ENCODE data around the gene RSPO1.
"Not testable (repeated sequence)": the region's sequence is repeated elsewhere in the genome, so short reads cannot be mapped to it uniquely, and the experiment has no call there.

RSPO1 gene

DNA sequence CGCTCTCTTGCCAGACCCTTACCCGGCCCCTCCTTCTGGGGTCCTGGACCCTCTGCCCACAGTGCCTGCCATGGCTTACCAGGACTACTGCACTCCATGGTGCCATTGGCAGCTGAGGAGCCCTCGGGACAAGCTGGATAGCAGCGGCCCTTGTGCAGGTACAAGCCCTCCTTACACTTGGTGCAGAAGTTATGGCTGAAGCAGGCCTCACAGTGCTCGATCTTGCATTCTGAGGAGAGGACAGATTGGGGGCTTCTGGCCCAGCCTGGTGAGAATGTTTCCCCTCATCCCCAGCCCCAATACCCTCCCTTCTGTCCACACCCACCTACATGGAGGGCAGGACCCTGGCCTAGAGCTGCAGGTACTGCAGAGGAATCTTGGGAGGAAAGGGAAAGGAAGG is 20.6 kb downstream of the RSPO1 start:
- DNase-seq = no peak

DNA sequence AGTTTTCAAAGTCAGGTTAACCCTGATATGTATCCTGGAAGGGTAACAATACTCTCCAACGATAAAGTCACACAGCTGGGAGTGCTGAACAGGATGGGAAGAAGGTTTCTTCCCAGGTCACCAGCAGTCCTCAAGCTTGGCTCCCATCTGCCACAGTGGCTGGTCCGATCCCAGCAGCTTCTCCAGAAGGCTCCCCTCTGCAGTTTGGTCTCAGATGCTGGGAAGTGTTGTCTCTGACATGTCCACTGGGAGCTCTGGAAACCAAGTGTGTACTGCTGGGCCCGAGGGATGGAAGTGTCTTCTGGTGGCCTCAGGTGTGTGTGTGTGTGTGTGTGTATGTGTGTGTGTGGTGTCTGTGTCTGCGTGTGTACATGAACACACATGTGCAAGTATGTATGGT is 22.5 kb downstream of the RSPO1 start:
- DNase-seq = no peak

DNA sequence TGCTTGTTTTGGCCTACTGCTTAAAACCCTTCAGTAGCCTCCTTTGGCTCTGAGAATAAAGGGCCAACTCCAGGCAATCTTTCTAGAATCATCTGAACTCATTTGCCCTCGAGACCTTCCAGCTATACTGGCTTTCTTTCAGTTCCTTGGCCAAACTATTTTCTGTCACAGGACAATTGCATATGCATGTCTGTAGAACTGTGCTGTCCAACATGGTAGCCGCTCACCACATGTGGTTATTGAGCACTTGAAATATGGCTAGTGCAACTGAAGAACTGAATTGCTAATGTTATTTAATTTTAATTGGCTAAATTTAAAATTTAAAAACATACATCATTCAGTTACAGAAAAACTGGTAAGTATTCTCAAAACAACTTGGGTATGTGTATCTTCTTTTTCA is 24.7 kb downstream of the RSPO1 start:
- DNase-seq = no peak

DNA sequence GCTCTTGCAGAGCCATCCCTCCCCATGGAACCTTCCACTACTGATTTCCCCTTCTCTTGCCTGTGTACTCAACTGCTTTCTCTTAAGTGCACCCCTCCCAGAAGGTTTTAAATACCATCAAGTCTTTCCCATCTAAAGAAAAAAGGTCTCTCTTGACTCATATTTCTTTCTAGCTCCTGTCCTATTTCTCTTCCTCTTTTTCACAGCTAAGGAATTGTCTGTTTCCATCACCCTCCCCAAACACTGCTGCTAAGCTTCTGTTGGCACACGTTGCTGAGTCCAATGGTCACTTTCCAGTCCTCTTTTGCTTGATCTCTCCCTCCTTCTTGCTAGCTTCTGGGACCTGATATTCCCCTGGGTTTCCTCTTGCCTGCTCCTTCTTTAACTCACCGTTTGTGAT is 25.7 kb downstream of the RSPO1 start:
- no peak for DNase-seq

DNA sequence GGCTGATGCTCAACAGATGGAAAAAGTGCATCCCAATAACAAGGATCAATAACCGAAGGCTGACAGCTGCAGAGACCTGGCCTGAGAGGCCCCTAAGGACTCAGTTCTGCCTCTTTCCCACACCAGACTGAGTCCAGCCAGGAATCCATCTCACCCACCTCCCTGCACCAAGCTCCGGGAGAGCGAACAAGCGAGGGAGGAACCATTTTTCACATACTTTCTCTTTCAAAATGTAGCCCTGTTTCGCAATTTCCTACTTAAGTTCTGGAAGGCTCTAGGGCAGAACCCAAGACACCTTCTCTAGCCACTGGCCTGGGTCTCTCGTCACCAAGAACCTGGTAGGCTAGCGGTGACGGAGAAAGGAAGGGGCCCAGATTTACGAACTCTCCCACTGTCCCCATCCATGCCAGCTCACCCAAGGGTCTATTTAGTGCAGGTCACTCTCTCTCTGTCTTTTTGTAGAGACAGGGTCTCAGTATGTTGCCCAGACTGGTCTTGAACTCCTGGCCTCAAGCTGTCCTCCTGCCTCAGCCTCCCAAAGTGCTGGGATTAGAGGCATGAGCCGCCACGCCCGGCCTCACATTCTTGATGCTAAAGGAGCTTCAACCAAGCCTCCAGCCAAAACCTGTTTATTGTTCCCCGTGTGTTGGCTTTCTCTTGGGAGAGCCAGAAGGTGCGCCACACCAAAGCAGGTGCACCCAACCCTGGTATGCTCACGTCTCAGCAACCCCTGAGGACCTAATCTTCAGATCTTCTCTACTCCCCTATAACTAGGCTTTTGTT is 28.0 kb downstream of the RSPO1 start:
- no peak for DNase-seq

DNA sequence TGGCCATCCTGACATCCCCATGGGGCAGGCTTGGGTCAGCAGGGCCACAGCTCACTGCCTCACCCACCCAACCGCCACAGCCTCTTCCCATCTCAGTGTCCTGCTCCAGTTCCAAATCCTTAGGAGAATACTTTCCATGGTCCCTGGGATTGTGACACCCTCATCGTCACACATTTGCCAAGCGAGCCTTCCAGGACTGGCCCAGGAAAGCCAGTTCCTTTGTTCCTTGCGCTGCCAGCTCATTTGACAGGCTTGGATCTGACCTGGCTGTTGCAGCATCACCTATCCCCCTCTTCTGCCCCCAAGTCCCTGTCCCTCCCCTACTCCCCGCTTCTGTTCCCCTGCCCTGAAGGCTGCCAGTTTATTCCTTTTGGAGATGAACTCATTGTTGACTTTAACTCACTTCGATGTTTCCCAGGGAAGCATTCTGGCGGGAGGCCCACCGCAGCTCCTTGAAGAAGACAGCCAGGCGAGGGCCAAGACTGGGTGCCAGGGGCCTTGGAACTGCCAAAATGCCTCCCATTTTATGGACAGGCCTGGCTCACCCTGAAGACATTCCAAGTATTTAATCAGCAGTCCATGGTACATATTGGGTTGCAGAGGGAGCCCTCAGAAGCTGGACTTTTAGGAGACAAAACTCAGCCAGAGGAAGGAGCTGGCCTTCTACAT is 28.8 kb downstream of the RSPO1 start:
- no peak for DNase-seq

DNA sequence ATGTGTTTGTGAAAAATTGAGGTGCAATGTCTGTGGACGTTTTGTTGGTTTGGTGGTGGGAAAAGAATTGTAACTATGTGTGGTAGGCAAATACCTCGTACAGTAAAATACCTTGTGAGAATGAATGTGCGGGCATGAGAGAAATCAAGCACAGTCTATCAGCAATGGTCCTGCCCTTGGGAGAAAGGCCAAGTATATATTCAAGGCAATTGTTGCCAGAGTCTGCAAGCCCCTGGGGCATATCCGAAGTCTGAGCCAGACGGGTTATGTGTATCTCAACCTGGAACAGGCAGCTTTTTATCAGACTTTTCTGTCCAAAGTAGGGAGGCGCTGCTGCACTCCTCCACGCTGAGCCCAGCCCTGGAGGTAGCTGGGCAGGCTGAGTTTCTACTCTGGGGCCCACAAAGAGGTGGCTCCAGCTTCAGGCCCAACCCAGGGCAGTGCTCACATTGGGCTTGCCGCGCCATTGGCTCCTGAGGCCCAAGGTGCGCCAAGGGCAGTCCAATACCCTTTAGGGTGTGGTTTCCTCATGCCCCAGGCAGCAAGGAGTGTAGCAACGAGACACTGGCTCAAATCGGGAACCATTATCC is 29.5 kb downstream of the RSPO1 start:
- no peak for DNase-seq

DNA sequence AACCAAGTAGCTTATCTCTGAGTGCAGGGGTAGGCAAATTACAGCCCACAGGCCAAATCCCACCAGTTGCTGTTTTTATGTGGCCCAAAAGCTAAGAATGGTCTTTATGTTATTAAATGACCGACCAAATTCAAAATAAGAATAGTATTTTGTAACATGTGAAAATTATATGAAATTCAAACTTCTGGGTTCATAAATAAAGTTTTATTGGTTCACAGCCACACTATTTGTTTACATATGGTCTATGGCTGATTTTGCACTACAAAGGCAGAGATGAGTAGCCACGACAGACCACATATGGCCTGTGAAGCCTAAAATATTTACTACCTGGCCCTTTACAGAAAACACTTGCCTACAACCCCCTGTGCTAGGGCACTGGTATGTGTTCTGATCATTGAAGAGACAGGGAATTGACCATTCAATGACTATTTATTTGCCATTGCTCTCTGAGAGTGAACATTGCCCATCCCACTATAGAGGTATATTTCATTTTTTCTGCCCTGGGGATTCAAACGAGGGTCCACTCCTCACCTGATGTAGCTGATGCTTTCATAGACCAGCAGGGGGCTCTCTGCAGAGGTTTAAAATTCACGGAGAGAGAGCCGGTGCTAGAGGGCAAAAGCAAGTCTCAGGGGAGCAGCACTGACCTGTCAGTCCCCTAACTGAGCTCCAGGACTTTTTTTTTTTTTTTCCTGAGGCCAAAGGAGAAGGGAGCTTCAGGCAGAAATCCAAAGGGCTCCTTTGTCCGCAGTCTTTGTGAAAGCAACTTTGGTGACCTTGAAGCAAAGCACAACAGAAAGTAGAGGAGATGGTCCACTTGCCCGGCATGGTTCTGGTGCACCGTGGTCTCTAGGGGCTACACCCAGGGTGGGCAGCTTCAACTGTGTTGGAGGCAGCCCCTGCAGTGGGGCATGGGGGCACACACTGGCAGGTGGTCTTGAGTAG is 31.7 kb downstream of the RSPO1 start:
- peak; percentile 2 to 47 (median 25) for DNase-seq

DNA sequence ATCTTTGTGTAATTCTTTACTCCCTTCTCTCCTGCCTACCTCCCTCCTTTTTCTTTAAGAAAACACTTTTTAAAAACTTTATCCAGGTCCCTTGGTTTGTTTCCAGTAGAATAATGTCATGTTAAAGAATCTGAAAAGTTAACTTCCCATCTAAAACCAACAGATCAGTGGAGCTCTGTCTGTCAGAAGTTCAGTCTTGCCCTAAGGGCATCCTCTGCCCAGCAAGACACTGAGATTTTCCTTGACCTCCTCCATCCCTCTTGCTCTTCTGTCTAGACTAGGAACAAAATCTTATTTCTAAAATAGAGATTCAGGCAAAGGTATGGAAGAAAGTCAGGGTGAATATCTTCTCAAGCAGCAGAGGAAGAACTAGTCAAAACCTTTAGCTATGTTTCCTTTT is 33.3 kb downstream of the RSPO1 start:
- DNase-seq = no peak

DNA sequence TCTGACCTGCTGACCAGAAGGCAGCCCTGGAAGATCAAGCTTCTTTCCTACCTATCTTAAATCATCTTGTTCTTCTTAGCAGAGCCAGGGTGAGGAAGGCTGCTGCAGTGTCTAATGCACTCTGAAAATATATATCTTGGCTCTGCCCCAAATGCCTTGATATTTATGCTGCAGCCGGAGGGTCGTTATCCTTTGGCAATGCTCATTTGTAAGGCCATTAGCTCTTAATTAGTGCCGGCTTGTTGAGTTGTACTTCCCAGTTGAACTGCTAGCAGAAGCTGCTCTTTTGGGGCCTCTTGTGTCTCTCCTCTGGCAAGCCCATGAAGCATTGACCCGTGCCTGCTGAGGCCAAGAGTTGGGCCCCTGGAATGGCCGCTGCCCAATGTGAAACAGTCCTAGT is 34.8 kb downstream of the RSPO1 start:
- no peak for DNase-seq

DNA sequence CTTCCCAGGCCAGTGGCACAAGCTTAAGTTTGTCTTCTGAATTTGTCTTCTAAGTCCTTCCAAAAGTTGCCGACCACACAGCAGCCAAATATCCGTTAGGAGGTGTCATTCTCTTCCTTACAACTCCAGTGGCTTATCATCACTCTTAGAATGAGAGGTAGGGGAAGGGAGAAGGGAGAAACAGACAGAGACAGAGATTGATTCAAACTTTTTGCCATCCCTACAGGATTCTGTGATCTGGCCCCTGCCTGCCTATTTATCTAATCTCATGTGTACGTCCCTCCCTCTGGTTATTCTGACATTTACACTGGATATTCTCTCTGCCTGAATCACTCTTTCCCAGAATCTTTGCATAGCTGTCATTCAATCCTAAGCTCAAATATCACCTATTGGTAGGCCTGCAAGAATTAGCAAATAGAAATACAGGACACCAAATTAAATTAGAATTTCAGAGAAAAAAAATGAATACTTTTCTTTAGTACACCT is 38.5 kb downstream of the RSPO1 start:
- DNase-seq = no peak

DNA sequence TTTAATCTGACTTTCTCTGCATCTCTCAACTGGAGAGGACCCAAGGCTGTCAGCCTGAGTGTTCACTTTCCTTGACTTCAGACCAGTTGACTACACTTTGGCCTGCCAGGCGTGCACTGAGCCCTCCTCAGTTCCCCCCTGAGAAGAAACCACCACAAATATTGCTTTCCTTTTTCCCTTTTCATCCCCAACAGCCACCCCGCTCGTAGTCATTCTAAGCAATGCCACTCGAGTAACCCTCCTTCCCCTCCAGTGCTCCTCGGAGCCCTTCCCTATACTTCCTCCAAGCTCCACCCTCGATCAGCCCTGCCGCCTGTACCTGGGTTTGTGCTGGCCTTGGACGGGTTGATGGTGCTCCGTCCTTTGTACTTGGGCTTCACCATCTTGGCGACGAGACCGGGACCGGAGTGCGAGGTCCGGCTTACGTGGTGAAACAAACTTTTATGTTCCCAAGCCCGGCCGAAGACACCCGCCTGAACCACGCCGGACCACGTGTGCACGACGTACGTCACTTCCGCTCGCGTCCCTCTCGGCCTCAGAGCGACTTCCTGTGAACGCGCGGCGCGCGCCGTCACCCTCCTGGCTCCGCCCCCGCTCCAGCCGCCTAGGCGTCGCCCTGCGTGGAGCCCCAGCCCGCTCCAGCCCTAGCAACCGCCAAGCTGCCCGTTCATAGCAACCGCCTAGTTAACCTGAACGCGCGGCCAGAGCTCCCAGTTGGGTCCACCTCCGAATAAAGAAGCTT is 39.1 kb downstream of the RSPO1 start, which contains the start of gene GNL2:
Gene GNL2 (minus strand): TSS at position 498 of the 742 bp plus-strand sequence. CDS start 115 bp downstream, at position 383.
- DNase-seq = peak; percentile 89 to 95 (median 92)

DNA sequence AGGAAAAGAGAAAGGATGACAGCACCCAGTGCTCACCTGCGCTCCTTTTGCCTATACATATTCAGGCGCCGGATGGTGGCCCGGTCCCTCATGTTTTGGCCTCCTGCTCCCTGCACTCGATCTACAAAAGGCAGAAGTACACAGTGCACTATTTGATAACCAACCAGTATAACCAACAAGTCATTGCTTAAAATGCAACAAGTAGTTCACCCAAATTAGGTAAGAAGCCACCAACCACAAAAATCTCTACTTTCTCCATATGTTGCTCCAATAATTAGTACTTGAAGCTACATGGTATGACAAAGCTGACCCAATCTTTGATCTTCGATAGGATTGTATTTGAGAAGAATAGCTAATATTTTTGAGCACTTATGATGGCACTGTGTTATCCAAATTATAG is 41.0 kb downstream of the RSPO1 start:
- DNase-seq = no peak

DNA sequence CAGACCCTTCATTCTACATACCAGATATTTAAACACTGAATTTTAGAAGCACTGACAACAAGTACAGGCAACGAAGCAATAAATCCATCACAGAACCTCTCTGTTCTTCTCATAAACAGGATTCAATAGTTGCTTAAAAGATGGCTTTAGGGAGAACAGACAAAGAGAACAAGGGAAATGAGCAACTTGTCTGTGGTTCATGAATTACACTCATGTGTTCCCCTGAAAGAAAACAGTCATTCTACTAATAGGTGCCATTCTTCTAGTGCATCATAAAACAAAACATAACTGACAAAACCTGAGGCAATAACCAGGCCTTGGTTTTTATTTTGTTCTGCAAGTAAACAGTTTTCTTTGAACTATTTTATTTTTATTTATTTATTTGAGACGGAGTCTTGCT is 45.8 kb downstream of the RSPO1 start:
- DNase-seq = no peak

DNA sequence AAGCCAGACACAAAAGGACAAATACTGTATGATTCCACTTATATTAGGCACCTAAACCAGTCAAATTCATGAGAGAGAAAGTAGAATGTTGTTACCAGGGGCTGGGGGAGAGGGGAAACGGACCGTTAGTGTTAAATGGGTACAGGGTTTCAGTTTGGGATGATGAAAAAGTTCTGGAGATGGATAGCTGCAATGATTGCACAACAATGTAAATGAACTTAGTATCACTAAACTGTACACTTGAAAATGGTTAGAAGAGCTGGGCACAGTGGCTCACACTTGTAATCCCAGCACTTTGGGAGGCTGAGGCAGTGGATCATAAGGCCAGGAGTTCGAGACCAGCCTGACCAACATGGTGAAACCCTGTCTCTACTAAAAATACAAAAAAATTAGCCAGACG is 50.1 kb downstream of the RSPO1 start:
- DNase-seq = not testable (repeated sequence)

DNA sequence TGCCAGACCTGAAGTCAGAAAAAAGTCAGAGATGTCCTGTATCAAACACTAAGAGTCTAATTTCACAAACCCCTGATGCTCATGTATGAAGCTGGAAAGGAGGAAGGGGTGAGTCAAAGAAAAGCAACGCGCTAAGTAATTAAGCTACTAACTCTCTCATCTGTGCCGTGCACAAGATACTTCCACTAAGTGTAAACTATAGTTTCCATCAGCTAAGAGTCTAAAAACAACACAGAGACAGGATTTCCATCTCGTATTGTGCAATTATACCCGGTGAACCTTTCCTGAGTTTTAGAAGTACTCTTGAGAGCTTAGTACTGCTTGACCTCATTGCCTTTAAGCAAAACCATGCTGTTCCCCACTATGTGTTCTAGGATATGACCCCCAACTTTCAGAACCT is 59.0 kb downstream of the RSPO1 start:
- no peak for DNase-seq

DNA sequence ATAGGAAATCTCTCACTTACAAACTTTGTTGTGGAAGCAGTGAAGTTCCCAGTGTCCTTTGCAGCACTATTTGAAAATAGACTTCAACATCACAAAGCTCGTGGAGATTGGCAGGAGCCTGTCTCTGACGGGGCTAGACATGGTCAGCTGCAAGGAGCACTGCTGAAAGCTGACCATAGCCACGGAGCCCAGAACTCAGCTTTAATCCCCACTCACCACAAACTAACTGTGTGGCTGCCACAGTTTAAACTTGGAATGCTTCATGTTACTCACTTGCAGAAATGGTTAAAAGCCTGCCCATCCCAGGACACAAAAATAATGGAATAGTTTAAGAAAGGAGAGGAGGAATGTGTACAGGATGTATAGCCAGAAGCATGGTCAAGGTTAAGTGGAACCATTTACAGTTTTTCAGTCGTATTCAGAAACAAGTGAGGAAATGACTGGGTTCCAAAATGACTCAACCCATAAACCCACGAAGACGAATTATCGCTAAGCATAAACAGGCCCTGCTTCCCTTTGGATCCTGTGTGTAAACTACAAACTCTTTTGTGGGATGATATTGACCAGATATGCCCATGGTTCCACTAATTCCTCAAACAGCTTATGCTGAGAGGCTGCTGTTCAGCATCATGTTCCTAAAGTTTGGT is 59.7 kb downstream of the RSPO1 start:
- no peak for DNase-seq

DNA sequence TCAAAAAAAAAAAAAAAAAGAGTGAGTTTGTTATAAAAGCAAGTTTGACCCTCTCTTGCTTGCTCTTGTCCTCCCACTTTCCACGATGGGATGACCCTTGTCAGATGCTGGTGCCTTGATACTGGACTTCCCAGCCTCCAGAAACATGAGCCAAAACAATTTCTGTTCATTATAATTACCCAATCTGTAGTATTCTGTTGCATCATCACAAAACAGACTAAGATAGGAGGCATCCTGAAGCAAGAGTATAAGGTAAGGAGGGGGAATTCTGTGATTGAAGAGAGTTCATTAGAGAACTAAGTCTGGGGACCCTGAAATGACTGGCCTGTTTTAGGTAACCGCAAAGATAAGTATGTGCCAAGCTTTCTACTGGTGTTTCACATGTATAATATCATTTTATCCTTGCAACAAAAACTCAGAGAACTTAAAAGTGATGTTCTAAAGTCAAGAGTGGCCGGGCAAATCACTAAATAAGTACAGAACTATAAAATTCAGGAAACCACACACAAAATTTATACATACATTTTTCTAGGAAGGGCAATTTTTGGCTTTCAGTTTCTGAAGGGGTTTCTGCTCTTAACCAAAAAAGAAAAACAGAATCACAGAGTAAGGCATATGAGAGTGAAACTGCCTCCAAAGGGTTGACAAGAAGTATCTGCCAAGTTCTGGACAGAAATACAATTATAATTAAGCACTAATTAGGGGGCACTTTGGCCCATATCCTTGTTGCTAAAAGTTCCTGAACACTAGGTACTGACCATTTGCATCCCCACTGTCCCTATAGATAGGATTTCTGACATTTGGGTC is 64.0 kb downstream of the RSPO1 start:
- no peak for DNase-seq

DNA sequence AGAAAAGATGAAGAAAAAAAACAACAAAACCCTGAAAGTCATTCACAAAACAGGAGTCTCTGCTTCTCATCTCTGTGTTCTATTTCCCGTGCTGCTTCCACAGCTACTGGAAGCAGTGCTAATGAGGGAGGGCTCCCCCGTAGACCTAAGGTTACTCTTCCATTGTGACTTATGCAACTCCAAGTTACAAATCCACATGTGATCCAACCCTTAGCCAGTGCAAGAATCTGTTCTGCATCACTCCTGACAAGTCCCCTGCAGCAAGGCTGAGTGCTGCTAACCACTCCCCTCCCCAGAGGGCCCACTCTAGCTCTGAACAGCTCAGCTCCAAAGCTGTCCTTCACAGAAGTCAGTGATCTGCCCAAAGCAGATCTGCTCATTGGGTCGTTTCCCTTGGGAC is 67.7 kb downstream of the RSPO1 start:
- DNase-seq = no peak

DNA sequence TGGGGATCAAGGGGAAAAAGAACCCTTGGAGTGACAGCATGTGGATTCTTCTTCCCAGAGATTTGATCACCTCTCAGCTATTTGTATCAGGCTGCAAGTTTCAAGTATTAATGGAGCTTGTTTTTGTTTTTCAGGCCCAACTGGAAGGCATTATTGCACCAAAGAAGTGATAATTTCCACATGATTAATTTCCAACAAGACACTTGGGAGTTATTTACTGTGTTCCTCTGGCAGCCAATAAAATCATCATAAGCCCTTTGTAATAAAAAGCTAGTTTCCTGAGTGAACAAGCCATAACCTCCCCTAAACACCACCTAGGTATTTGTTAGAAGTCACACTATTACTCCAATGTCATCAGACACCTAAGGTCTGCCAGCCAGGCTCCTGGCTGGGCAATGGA is 69.8 kb downstream of the RSPO1 start:
- no peak for DNase-seq

DNA sequence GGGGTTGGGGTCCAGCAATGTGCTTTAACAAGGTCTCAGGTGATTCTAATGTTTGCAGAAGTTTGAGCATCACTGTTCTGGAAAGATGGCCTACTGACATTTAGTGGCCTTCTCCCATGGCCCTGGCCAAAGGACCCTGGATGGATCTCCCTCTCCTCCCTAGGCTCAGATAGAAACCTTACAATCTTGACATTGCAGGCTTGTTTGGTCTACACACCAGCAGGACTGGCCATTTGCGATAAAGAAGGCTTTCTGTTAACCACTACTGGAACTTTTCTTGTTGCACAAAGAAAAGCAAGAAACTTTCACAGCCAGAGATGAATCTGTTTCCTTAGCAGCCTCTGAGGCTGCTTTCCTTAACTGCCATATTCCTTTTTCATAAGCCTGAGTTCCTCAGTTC is 71.7 kb downstream of the RSPO1 start:
- DNase-seq = no peak
